Thyroid gland (tissue), 4 donors: ENCODE measurements around the gene TNFRSF12A. TPM values are rescaled to one million over a fixed set of nuclear protein-coding genes. Genes with fewer than 3 reads are reported as not detected.
A peak's percentile ranks its signal among the peaks of the same experiment; 100 is the strongest.

ENCODE experiments used
- DNase-seq, 2 donors: peaks; one replicate each; pipeline ENCODE4 v3.0.0-alpha.2; 2019
- H3K27ac ChIP-seq, 3 donors: fragments of 200-600 bp; sonication (generic); 1 replicate in 2 of 3; 2 replicates in 1 of 3; pipeline ENCODE4 v1.5.1; 2016 to 2019; ENCODE audit warnings: mild to moderate bottlenecking in 1 of 3, moderate library complexity in 1 of 3
- H3K27me3 ChIP-seq: fragments of 200-600 bp; sonication (generic); one replicate; pipeline ENCODE4 v1.5.1; 2019
- H3K36me3 ChIP-seq, 2 donors: fragments of 200-600 bp; sonication (generic); one replicate each; pipeline ENCODE4 v1.5.1; 2016 to 2019
- H3K4me1 ChIP-seq, 2 donors: fragments of 200-600 bp; sonication (generic); one replicate each; pipeline ENCODE4 v1.5.1; 2017 to 2019
- H3K4me3 ChIP-seq, 3 donors: fragments of 200-600 bp; sonication (generic); replicated peaks in 1 of 3; 1 replicate in 2 of 3; 2 replicates in 1 of 3; pipeline ENCODE4 v1.5.1; 2016; ENCODE audit warnings: mild to moderate bottlenecking in 1 of 3
- H3K9me3 ChIP-seq: fragments of 200-600 bp; sonication (generic); one replicate; pipeline ENCODE4 v1.5.1; 2017
- POLR2A ChIP-seq, 2 donors: fragments of 450-650 bp; IDR thresholded peaks; one replicate each; pipeline ENCODE4 v1.6.1; 2017; ENCODE audit warnings: antibody characterized with exemption in 2 of 2, mild to moderate bottlenecking in 2 of 2, moderate library complexity in 1 of 2
- whole genome bisulfite sequencing, 2 donors: methylation state at CpG; one replicate each; pipeline ENCODE4 v1.1.5; 2017; 5-methylcytosine and 5-hydroxymethylcytosine counted together
- intact Hi-C: fragments of 100-400 bp; cut with DNase I; formaldehyde crosslinking; loops from one replicate; pipeline ENCODE4 v1.15.1; 2023
- total RNA-seq, 4 donors: library from RNA; depleted of rRNA; stranded (reverse); fragments of >200 nt; gene quantifications; one replicate each; pipeline ENCODE4 v1.2.3, GENCODE V29; 2016
- TF ChIP-seq, protein P1 (sequence below), 6 experiments: fragments of 200-600 bp in 3 of 6; fragments of 450-650 bp in 3 of 6; sonication (generic) in 3 of 6; IDR thresholded peaks; one replicate each; pipeline ENCODE4 v1.5.1; 2016 to 2019; ENCODE audit warnings: antibody characterized with exemption in 6 of 6, mild to moderate bottlenecking in 2 of 6, inconsistent platforms in 1 of 6, moderate library complexity in 1 of 6

The TNFRSF12A gene
- total RNA-seq, 4 donors from 2014 or later, result 47.9 to 110 (median 67.0) TPM

DNA sequence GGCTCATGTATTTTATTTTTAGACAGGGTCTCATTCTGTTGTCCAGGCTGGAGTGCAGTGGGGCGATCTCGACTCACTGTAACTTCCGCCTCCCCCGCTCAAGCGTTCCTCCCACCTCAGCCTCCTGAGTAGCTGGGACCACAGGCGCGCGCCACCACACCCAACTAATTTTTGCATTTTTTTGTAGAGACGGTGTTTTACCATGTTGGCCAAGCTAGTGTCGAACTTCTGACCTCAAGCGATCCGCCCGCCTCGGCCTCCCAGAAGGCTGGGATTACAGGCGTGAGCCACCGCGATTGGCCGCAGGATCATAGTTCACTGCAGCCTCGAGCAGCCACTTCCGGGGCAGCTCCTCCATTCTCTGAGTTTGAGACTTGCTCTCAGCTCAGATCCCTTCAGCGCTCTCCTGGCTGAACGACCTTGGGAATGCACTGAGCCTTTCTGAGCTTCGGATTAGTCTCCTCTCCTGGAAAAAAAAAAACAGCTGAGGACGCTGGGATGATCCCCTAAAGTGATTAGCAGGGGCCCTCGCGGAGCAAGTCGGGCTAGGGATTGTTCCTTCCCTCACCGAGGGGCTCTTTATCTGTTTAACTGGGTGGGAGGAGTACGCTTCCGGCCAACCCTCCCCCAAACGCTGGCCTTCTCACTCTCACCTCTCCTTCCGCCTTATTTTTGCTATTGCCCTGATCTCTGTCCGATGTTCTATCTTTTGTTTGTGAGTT, 38.8 kb upstream of the TNFRSF12A start:
- no peak overlapping the region for H3K4me3 ChIP-seq
- no peak overlapping the region for H3K27ac ChIP-seq

GRCh38 chr16:2981899-2982250, 38.3 kb upstream of the TNFRSF12A start:
- H3K36me3 ChIP-seq, result no peaks in the 10 kb centered on the region
- no peak overlapping the region for H3K27ac ChIP-seq
- H3K4me1 ChIP-seq, result peaks cover 8 to 24% of the 10 kb centered on the region in 2 donors
- TF ChIP-seq, protein P1, sequence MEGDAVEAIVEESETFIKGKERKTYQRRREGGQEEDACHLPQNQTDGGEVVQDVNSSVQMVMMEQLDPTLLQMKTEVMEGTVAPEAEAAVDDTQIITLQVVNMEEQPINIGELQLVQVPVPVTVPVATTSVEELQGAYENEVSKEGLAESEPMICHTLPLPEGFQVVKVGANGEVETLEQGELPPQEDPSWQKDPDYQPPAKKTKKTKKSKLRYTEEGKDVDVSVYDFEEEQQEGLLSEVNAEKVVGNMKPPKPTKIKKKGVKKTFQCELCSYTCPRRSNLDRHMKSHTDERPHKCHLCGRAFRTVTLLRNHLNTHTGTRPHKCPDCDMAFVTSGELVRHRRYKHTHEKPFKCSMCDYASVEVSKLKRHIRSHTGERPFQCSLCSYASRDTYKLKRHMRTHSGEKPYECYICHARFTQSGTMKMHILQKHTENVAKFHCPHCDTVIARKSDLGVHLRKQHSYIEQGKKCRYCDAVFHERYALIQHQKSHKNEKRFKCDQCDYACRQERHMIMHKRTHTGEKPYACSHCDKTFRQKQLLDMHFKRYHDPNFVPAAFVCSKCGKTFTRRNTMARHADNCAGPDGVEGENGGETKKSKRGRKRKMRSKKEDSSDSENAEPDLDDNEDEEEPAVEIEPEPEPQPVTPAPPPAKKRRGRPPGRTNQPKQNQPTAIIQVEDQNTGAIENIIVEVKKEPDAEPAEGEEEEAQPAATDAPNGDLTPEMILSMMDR (IDR thresholded peaks at IDR 0.05), result no peak
- TF ChIP-seq POLR2A (IDR thresholded peaks at IDR 0.05), result no peak
- H3K9me3 ChIP-seq, result no peaks in the 10 kb centered on the region
- H3K4me3 ChIP-seq, result no peak overlapping the region
- WGBS, 2 donors, result 75 to 84% methylated on average over 4 of the region's 4 CpGs
- no peak for DNase-seq
- intact Hi-C loops, result no loop called here
- no peaks in the 10 kb centered on the region for H3K27me3 ChIP-seq

More for the DNA sequence above, 38.8 kb upstream of the TNFRSF12A start:
- 54 to 58% methylated on average over 32 to 33 of the region's 33 CpGs for WGBS, 2 donors
- no peak for TF ChIP-seq POLR2A (IDR thresholded peaks at IDR 0.05)
- TF ChIP-seq, protein P1 (IDR thresholded peaks at IDR 0.05), result no peak
- Histone ChIP-seq H3K4me1 (peaks cover 8 to 24% of the 10 kb centered on the region in 2 donors), H3K27me3 (no peaks in the 10 kb centered on the region), H3K9me3 (no peaks in the 10 kb centered on the region), H3K36me3 (no peaks in the 10 kb centered on the region)
- intact Hi-C loops, result no loop called here
- DNase-seq, result no peak

GRCh38 chr16:2982402-2982801, 37.8 kb upstream of the TNFRSF12A start:
- H3K27ac ChIP-seq, result no peak overlapping the region

DNA sequence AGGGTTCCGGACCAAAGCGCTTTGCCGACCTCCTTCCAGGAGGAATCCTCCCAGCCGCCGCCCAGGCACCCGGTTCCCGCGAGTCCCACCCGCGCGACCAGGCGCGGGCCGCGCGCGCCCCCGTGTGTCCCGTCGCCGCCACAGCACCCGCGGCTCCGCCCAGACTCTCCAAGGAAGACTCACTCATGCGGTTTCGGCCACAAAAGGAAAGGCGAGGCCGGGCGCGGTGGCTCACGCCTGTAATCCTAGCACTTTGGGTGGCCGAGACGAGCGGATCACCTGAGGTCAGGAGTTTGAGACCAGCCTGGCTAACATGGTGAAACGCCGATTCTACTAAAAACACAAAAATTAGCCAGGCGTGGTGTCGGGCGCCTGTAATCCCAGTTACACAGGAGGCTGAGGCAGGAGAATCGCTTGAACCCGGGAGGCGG, 36.4 kb upstream of the TNFRSF12A start:
- Histone ChIP-seq H3K9me3 (no peaks in the 10 kb centered on the region), H3K4me3 (peak overlapping the region in 1 of 3 donors; percentile 1), H3K36me3 (no peaks in the 10 kb centered on the region), H3K27me3 (no peaks in the 10 kb centered on the region), H3K27ac (no peak overlapping the region), H3K4me1 (peaks cover 8 to 17% of the 10 kb centered on the region in 2 donors)
- intact Hi-C loops, result no loop called here
- WGBS, 2 donors, result 11 to 26% methylated on average over 13 to 17 of the region's 42 CpGs
- TF ChIP-seq, protein P1 (IDR thresholded peaks at IDR 0.05), result peak; percentile 51 to 99 (median 93)
- peak in 1 of 2 donors; percentile 5 for TF ChIP-seq POLR2A (IDR thresholded peaks at IDR 0.05)
- peak; percentile 78 to 83 for DNase-seq

More at GRCh38 chr16:2982402-2982801, 37.8 kb upstream of the TNFRSF12A start:
- DNase-seq, result no peak
- intact Hi-C loops, result no loop called here
- H3K4me3 ChIP-seq, result no peak overlapping the region
- H3K27me3 ChIP-seq, result no peaks in the 10 kb centered on the region
- H3K36me3 ChIP-seq, result no peaks in the 10 kb centered on the region
- no peaks in the 10 kb centered on the region for H3K9me3 ChIP-seq
- WGBS, 2 donors, result 85 to 88% methylated on average over 5 of the region's 5 CpGs
- peaks cover 8 to 22% of the 10 kb centered on the region in 2 donors for H3K4me1 ChIP-seq
- no peak for TF ChIP-seq POLR2A (IDR thresholded peaks at IDR 0.05)
- TF ChIP-seq, protein P1 (IDR thresholded peaks at IDR 0.05), result no peak

DNA sequence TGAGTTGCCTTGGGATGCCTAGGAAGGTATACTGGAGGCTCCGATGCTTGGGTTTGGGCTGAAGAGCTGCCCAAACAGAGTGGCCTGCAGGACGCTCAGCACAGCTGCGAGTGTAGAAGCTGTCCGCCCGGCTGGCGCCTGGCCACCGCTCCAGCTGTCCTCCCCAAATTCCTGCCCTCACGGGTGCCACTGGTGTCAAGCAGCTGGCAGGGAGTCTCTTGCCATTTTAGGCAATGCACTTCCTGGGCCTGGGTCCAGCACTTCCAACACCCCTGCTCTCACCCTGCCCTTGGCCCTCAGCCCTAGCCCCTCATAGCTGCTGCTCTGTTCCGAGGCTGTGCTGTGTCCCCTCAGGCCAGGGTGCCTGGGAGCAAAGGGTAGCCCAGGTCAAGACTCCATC, 34.7 kb upstream of the TNFRSF12A start:
- Histone ChIP-seq H3K27me3 (no peaks in the 10 kb centered on the region), H3K4me1 (peaks cover 3 to 10% of the 10 kb centered on the region in 2 donors), H3K27ac (peak overlapping the region in 1 of 3 donors; percentile 47), H3K9me3 (no peaks in the 10 kb centered on the region), H3K36me3 (no peaks in the 10 kb centered on the region), H3K4me3 (no peak overlapping the region)
- TF ChIP-seq POLR2A (IDR thresholded peaks at IDR 0.05), result no peak
- 64 to 77% methylated on average over 5 to 9 of the region's 9 CpGs for WGBS, 2 donors
- DNase-seq, result peak in 1 of 2 donors; percentile 21
- intact Hi-C loops, result no loop called here
